SIG-M5 (cell line): ENCODE data around the gene GDAP1L1.
"Not testable (repeated sequence)": the region's sequence is repeated elsewhere in the genome, so short reads cannot be mapped to it uniquely, and the experiment has no call there.

Experiments used
- DNase-seq: peaks from one replicate; lab custom pipeline; 2025; lab: John Stamatoyannopoulos, UW

The GDAP1L1 gene

GRCh38 chr20:44255942-44256341 lies 8.8 kb downstream of the GDAP1L1 start:
- no peak for DNase-seq

GRCh38 chr20:44256961-44257360 lies 9.9 kb downstream of the GDAP1L1 start:
- no peak for DNase-seq

GRCh38 chr20:44258226-44258890 lies 11.2 kb downstream of the GDAP1L1 start:
- no peak for DNase-seq

GRCh38 chr20:44264287-44264686 lies 17.2 kb downstream of the GDAP1L1 start:
- no peak for DNase-seq

- no peak for DNase-seq
Measured at GRCh38 chr20:44268802-44269201, 21.7 kb downstream of the GDAP1L1 start.

GRCh38 chr20:44271915-44272663 lies 25.0 kb downstream of the GDAP1L1 start:
- DNase-seq: no peak

- no peak for DNase-seq
Measured at GRCh38 chr20:44273231-44274215, 26.4 kb downstream of the GDAP1L1 start.

GRCh38 chr20:44274303-44275017 lies 27.4 kb downstream of the GDAP1L1 start:
- no peak for DNase-seq

GRCh38 chr20:44279228-44279627 lies 32.1 kb downstream of the GDAP1L1 start:
- no peak for DNase-seq

- DNase-seq: no peak
Measured at GRCh38 chr20:44280387-44280786, 33.3 kb downstream of the GDAP1L1 start.

GRCh38 chr20:44282192-44282591 lies 35.1 kb downstream of the GDAP1L1 start:
- DNase-seq: no peak

- no peak for DNase-seq
Measured at GRCh38 chr20:44284032-44284431, 36.9 kb downstream of the GDAP1L1 start.

- DNase-seq: no peak
Measured at GRCh38 chr20:44287272-44288097, 40.4 kb downstream of the GDAP1L1 start.

GRCh38 chr20:44288252-44288651 lies 41.1 kb downstream of the GDAP1L1 start:
- no peak for DNase-seq

- DNase-seq: no peak
Measured at GRCh38 chr20:44291754-44292153, 44.6 kb downstream of the GDAP1L1 start.

GRCh38 chr20:44296011-44296410 lies 48.9 kb downstream of the GDAP1L1 start:
- no peak for DNase-seq

- DNase-seq: no peak
Measured at GRCh38 chr20:44297721-44298120, 50.6 kb downstream of the GDAP1L1 start.

- not testable (repeated sequence) for DNase-seq
Measured at GRCh38 chr20:44299011-44299535, 52.0 kb downstream of the GDAP1L1 start.

GRCh38 chr20:44301285-44301684 lies 54.2 kb downstream of the GDAP1L1 start:
- no peak for DNase-seq

- no peak for DNase-seq
Measured at GRCh38 chr20:44302026-44302669, 55.0 kb downstream of the GDAP1L1 start.
